Gastroesophageal sphincter (tissue), 3 donors: ENCODE results near the gene KANK3.

Experiments used
- POLR2AphosphoS5 ChIP-seq: sonication (generic); formaldehyde crosslinking; IDR thresholded peaks from one replicate; pipeline ENCODE4 v1.6.1; 2017; ENCODE audit warnings: antibody characterized with exemption
- TF ChIP-seq, protein P1 (sequence below), 4 experiments: fragments of 200-600 bp in 2 of 4; fragments of 450-650 bp in 2 of 4; sonication (generic) in 1 of 4; IDR thresholded peaks; one replicate each; pipeline ENCODE4 v1.5.1; 2017 to 2019; ENCODE audit warnings: antibody characterized with exemption in 4 of 4, mild to moderate bottlenecking in 2 of 4, moderate library complexity in 2 of 4

DNA sequence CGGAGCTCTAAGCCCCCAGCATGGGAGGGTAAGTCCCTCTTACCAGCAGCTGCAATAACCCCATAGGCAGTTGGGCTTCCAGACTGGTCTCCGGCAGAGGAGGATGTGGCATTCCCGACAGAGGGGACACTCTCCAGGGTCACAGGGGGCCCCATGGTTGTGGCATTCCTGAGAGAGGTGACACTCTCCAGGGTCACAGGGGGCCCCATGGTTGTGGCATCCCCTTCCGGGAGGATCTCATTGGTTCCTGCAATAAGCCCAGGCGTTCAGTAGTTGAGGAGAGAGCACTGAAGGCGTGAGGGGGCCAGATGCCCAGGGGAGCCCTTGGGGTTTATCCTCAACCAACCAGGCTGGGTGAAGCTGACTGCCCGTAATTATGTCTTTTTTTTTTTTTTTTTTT, 40.3 kb downstream of the KANK3 start:
- TF ChIP-seq, protein P1, sequence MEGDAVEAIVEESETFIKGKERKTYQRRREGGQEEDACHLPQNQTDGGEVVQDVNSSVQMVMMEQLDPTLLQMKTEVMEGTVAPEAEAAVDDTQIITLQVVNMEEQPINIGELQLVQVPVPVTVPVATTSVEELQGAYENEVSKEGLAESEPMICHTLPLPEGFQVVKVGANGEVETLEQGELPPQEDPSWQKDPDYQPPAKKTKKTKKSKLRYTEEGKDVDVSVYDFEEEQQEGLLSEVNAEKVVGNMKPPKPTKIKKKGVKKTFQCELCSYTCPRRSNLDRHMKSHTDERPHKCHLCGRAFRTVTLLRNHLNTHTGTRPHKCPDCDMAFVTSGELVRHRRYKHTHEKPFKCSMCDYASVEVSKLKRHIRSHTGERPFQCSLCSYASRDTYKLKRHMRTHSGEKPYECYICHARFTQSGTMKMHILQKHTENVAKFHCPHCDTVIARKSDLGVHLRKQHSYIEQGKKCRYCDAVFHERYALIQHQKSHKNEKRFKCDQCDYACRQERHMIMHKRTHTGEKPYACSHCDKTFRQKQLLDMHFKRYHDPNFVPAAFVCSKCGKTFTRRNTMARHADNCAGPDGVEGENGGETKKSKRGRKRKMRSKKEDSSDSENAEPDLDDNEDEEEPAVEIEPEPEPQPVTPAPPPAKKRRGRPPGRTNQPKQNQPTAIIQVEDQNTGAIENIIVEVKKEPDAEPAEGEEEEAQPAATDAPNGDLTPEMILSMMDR (IDR thresholded peaks at IDR 0.05) = no peak
- TF ChIP-seq POLR2AphosphoS5 = no peak
